ENCODE results near the gene LRRTM4.

DNA sequence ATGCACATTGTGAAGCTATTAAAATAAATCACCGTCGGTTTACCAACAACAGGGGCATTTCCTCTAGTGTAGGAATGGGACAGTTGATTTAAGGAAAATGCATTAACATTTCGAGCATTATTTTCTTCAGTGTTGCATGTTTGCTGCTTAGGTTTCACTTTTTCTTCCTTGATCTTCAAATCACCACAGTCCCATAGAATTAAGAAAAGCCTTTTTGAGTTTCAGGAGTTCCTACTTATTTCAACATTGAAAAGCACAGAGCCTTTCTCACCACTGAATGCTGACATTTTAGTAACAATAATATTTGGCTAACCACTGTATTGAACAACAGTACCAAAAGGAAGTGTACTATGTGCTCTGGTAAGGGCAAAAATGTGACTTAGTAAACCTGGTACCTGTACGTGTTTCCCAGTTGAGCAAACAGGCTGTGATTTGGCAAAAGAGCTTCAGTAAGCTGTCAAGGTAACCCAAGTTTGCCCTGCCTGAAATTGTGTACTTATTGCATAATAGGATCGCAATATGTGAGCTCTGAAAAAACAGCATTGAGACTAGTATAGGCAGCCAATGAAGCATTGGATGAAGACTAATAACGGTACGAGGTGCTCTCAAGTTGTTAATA, 2.2 kb downstream of the LRRTM4 start:
- TF ChIP-seq CTCF (IDR thresholded peaks at IDR 0.05) (no peak), POLR2A (IDR thresholded peaks at IDR 0.05) (no peak)

All from lower leg skin (tissue), 3 donors.